Measurements from ENCODE around the gene RWDD3. TPM values are rescaled to one million over a fixed set of nuclear protein-coding genes. Genes with fewer than 3 reads are reported as not detected.

Gene RWDD3
- total and polyA plus RNA-seq, 2 of the 13 experiments (the other 11 are each of a cell fraction or from before 2014, with no cell fraction given) = 18.3 to 21.2 TPM

DNA sequence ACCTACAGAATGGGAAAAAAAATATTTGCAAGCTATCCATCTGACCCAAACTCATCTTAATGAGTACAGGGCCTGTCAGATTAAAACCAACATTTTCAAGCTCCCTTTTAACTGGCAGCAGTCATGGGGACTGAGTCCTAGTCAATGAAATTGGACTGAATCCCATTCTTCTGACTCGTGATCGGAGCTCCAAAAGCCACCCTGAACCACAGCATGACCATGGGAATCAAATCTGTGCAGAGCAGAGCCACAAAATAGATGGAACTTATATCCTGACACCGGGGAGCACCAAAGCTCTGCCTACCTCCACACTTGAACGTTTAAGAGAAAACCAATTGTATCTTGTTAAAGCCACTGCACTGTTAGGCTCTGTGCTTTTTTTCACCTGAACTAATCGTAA, 5.0 kb upstream of the RWDD3 start:
- BruUV-seq (replicated peaks) = no TSS peak
- no peaks in the 10 kb centered on the region for H3K9me3 ChIP-seq (ENCODE audit: low read length)
- H3K27me3 ChIP-seq (ENCODE audit: control insufficient read depth in 1 of 2, insufficient read depth in 2 of 2, low read length in 2 of 2) = no peaks in the 10 kb centered on the region; a peak in 1 of 5 replicates
- peaks cover 54% of the 10 kb centered on the region for H3K4me1 ChIP-seq (ENCODE audit: insufficient read depth, low read length)
- no peak overlapping the region for H3K27ac ChIP-seq (ENCODE audit: extremely low read length, insufficient read depth, low read length)
- no peak overlapping the region for H3K9ac ChIP-seq (ENCODE audit: insufficient read depth, low read depth, low read length)
- intact Hi-C loops (cut with micrococcal nuclease; ENCODE audit: unreplicated experiment) (no loop called here), in situ Hi-C loops (cut with HindIII; ENCODE audit: extremely low pct_ligation_motif_present, low pct_unique_long_range_greater_than_20kb) (loop anchor here (25.0 kb wide), 1 partner anchor 367 kb away; no protein-coding TSS in a partner anchor)
- H2AFZ ChIP-seq (ENCODE audit: low read length) = no peak overlapping the region
- DNase-seq (ENCODE audit: low spot score) (no peak), FAIRE-seq (no peak), ATAC-seq (no peak)
- WGBS (ENCODE audit: low lambda C conversion rate) = 93% methylated on average over 5 of the region's 5 CpGs
- TF ChIP-seq CAMTA2 (CRISPR knock-in tag; IDR thresholded peaks at IDR 0.05; ENCODE audit: borderline replicate concordance) = no peak
- no peak for TF ChIP-seq MBD4 (IDR thresholded peaks at IDR 0.05; ENCODE audit: borderline replicate concordance, low read length)
- TF ChIP-seq HDAC1 (CRISPR knock-in tag; IDR thresholded peaks at IDR 0.05) = no peak
- TF ChIP-seq, protein P1, sequence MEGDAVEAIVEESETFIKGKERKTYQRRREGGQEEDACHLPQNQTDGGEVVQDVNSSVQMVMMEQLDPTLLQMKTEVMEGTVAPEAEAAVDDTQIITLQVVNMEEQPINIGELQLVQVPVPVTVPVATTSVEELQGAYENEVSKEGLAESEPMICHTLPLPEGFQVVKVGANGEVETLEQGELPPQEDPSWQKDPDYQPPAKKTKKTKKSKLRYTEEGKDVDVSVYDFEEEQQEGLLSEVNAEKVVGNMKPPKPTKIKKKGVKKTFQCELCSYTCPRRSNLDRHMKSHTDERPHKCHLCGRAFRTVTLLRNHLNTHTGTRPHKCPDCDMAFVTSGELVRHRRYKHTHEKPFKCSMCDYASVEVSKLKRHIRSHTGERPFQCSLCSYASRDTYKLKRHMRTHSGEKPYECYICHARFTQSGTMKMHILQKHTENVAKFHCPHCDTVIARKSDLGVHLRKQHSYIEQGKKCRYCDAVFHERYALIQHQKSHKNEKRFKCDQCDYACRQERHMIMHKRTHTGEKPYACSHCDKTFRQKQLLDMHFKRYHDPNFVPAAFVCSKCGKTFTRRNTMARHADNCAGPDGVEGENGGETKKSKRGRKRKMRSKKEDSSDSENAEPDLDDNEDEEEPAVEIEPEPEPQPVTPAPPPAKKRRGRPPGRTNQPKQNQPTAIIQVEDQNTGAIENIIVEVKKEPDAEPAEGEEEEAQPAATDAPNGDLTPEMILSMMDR (CRISPR knock-in tag; IDR thresholded peaks at IDR 0.05) = no peak
- TF ChIP-seq JUND (CRISPR knock-in tag; IDR thresholded peaks at IDR 0.05) = no peak
- no peak for TF ChIP-seq TRAFD1 (CRISPR knock-in tag; IDR thresholded peaks at IDR 0.05; ENCODE audit: borderline replicate concordance)
- TF ChIP-seq ZNF101 (CRISPR knock-in tag; IDR thresholded peaks at IDR 0.05; ENCODE audit: borderline replicate concordance, low read depth) = no peak
- no peak for TF ChIP-seq MAF1 (CRISPR knock-in tag; IDR thresholded peaks at IDR 0.05; ENCODE audit: borderline replicate concordance)
- TF ChIP-seq, protein P2, sequence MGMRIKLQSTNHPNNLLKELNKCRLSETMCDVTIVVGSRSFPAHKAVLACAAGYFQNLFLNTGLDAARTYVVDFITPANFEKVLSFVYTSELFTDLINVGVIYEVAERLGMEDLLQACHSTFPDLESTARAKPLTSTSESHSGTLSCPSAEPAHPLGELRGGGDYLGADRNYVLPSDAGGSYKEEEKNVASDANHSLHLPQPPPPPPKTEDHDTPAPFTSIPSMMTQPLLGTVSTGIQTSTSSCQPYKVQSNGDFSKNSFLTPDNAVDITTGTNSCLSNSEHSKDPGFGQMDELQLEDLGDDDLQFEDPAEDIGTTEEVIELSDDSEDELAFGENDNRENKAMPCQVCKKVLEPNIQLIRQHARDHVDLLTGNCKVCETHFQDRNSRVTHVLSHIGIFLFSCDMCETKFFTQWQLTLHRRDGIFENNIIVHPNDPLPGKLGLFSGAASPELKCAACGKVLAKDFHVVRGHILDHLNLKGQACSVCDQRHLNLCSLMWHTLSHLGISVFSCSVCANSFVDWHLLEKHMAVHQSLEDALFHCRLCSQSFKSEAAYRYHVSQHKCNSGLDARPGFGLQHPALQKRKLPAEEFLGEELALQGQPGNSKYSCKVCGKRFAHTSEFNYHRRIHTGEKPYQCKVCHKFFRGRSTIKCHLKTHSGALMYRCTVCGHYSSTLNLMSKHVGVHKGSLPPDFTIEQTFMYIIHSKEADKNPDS (CRISPR knock-in tag; IDR thresholded peaks at IDR 0.05) = no peak
- TF ChIP-seq ZNF430 (CRISPR knock-in tag; IDR thresholded peaks at IDR 0.05) = no peak
- TF ChIP-seq TP53 (CRISPR knock-in tag; conservative IDR thresholded peaks at IDR 0.05) = no peak
- H3K36me3 ChIP-seq (replicated peaks in 1 of 2; ENCODE audit: control insufficient read depth in 1 of 2, insufficient read depth in 2 of 2, low read length in 2 of 2) = no peaks in the 10 kb centered on the region
- H3K4me3 ChIP-seq (replicated peaks in 1 of 3; ENCODE audit: insufficient read depth in 1 of 3, low read depth in 2 of 3, low read length in 3 of 3) = no peak overlapping the region
- H3K79me2 ChIP-seq (ENCODE audit: insufficient read depth, low read length) = no peaks in the 10 kb centered on the region
- no peaks in the 10 kb centered on the region for H4K20me1 ChIP-seq (ENCODE audit: insufficient read depth, low read length)
- no peak overlapping the region for H3K4me2 ChIP-seq (ENCODE audit: low read depth, low read length)
- POLR2A ChIA-PET = no interaction called here
- CTCF ChIA-PET (ENCODE audit: low intra/inter-chr PET ratio, low total read pairs) = no interaction called here

Measured in HepG2 (cell line).